ENCODE data around the gene ZKSCAN8. TPM values are rescaled to one million over a fixed set of nuclear protein-coding genes. Genes with fewer than 3 reads are reported as not detected.

The ZKSCAN8 gene
- total RNA-seq, 2 donors from 2014 or later, result 12.5 to 14.8 TPM

DNA sequence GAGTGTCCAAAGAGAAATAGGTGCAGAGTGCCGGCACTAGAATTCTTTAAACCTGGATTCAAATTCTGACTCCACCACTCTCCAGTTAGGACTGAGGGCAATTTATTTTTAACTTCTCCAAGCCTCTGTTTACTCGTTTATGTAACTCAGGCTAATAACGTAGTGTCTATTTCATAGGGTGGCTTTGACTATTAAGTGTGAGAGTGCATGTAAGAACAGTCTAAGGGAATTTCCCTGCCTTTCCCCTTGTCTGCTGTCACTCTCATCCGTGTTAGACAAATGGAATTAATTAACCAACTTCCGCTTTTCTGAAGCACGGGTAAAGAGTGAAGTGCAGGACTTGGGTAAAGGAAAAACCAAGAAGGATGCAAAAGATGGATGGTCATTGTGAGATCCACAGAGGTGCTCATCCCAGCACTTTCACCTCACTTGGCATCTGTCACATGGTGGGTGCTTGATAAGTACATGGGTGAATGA, 4.1 kb upstream of the ZKSCAN8 start:
- Histone ChIP-seq H3K36me3 (replicated peaks in 1 of 2; ENCODE audit: insufficient read depth in 1 of 2, low read depth in 2 of 2) (no peaks in the 10 kb centered on the region), H3K4me1 (peaks cover 18% of the 10 kb centered on the region), H3K4me3 (peak overlapping the region in 1 of 2 donors; percentile 91), H3K9me3 (no peaks in the 10 kb centered on the region), H3K27me3 (no peaks in the 10 kb centered on the region), H3K27ac (peak overlapping the region; percentile 55 to 86 (median 78))
- DNase-seq, result no peak
- ATAC-seq, result no peak
- TF ChIP-seq POLR2A (IDR thresholded peaks at IDR 0.05), result no peak
- TF ChIP-seq, protein P1, sequence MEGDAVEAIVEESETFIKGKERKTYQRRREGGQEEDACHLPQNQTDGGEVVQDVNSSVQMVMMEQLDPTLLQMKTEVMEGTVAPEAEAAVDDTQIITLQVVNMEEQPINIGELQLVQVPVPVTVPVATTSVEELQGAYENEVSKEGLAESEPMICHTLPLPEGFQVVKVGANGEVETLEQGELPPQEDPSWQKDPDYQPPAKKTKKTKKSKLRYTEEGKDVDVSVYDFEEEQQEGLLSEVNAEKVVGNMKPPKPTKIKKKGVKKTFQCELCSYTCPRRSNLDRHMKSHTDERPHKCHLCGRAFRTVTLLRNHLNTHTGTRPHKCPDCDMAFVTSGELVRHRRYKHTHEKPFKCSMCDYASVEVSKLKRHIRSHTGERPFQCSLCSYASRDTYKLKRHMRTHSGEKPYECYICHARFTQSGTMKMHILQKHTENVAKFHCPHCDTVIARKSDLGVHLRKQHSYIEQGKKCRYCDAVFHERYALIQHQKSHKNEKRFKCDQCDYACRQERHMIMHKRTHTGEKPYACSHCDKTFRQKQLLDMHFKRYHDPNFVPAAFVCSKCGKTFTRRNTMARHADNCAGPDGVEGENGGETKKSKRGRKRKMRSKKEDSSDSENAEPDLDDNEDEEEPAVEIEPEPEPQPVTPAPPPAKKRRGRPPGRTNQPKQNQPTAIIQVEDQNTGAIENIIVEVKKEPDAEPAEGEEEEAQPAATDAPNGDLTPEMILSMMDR (IDR thresholded peaks at IDR 0.05), result no peak
- intact Hi-C loops (cut with DNase I), result loop anchor here (10.0 kb wide), 1 partner anchor 217 kb away; no protein-coding TSS in a partner anchor
- WGBS, 2 donors, result 2 to 4% methylated on average over 6 of the region's 6 CpGs

DNA sequence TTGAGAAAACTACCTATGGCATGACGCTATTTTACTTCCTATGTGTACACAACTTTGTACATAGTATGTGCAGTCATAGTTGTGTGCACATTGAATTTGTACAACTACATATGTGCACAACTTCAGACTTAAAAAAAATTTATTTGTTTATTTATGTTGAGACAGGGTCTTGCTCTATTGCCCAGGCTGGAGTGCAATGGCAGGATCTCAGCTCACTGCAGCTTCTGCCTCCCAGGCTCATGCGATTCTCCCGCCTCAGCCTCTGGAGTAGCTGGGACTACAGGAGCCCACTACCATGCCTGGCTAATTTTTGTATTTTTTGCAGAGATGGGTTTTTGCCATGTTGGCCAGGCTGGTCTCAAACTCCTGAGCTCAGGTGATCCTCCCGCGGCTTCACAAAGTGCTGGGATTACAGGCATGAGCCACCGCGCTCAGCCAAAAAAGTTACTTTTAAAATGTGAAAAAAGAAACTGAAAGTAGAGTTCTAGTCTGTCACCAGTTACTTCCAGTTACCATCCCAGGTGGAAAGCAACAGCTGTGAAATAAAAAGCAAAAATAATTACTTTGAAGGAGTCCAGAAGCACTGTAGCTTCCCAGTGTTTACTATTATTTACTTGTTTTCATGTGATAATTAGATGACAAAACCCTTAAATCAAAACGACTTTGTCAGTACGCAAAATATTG, 1.7 kb upstream of the ZKSCAN8 start:
- Histone ChIP-seq H3K27me3 (no peaks in the 10 kb centered on the region), H3K9me3 (no peaks in the 10 kb centered on the region), H3K4me1 (peaks cover 27% of the 10 kb centered on the region), H3K27ac (no peak overlapping the region), H3K4me3 (no peak overlapping the region), H3K36me3 (replicated peaks in 1 of 2; ENCODE audit: insufficient read depth in 1 of 2, low read depth in 2 of 2) (no peaks in the 10 kb centered on the region)
- TF ChIP-seq, protein P1 (IDR thresholded peaks at IDR 0.05), result no peak
- no peak for TF ChIP-seq POLR2A (IDR thresholded peaks at IDR 0.05)
- DNase-seq, result no peak
- 59 to 74% methylated on average over 9 of the region's 9 CpGs for WGBS, 2 donors
- ATAC-seq, result no peak
- intact Hi-C loops (cut with DNase I), result loop anchor here (10.0 kb wide), 1 partner anchor 215 kb away; no protein-coding TSS in a partner anchor

DNA sequence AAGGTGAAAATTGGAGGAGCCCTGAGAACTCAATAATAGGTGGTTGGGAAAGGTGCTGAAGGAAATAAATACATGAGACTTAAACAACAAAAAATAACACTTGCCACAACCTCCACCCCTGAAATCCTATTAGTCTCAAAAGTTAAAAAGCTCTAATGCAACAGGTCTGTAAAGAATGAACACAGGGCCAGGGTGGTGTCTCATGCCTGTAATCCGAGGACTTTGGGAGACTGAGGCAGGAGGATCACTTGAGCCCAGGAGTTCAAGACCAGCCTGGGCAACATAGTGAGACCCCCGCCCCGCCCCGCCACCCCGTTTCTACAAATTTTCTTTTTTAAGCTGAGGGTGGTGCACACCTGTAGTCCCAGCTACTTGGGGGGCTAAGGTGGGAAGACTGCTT, 1.1 kb upstream of the ZKSCAN8 start:
- no peak for TF ChIP-seq POLR2A (IDR thresholded peaks at IDR 0.05)
- TF ChIP-seq, protein P1 (IDR thresholded peaks at IDR 0.05), result no peak
- ATAC-seq (no peak), DNase-seq (no peak)
- WGBS, 2 donors, result 43 to 60% methylated on average over 5 of the region's 5 CpGs
- Histone ChIP-seq H3K27ac (no peak overlapping the region), H3K36me3 (replicated peaks in 1 of 2; ENCODE audit: insufficient read depth in 1 of 2, low read depth in 2 of 2) (no peaks in the 10 kb centered on the region), H3K4me3 (no peak overlapping the region), H3K9me3 (no peaks in the 10 kb centered on the region), H3K27me3 (no peaks in the 10 kb centered on the region), H3K4me1 (peaks cover 23% of the 10 kb centered on the region)
- intact Hi-C loops (cut with DNase I), result no loop called here

DNA sequence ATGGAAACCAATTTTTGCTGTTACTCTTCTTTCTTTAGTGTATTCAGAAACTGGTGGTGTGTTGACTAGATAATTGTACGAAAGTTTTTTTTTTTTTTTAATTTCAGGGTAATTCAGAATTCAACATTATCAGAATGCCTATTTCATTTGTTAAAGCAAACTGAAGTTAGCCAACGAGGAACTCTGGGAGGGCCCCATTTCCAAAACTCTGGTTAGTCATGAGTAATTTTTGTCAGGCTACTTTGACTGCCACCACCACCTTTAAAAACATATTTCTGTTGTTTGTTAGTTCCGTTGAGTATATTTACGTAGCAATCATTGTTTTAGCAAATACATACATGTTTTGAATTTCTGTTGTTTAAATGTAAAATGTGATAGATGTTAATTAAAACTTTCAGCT, 763 bp downstream of the ZKSCAN8 start:
- TF ChIP-seq POLR2A (IDR thresholded peaks at IDR 0.05), result no peak
- TF ChIP-seq, protein P1 (IDR thresholded peaks at IDR 0.05), result no peak
- DNase-seq (no peak), ATAC-seq (no peak)
- H3K4me3 ChIP-seq, result peak overlapping the region; percentile 42 to 96
- H3K27ac ChIP-seq, result no peak overlapping the region
- H3K9me3 ChIP-seq, result no peaks in the 10 kb centered on the region
- H3K27me3 ChIP-seq, result no peaks in the 10 kb centered on the region
- H3K4me1 ChIP-seq, result peaks cover 17% of the 10 kb centered on the region
- WGBS, 2 donors, result 11 to 15% methylated on average over 4 of the region's 4 CpGs
- intact Hi-C loops (cut with DNase I), result no loop called here
- no peaks in the 10 kb centered on the region for H3K36me3 ChIP-seq (replicated peaks in 1 of 2; ENCODE audit: insufficient read depth in 1 of 2, low read depth in 2 of 2)

DNA sequence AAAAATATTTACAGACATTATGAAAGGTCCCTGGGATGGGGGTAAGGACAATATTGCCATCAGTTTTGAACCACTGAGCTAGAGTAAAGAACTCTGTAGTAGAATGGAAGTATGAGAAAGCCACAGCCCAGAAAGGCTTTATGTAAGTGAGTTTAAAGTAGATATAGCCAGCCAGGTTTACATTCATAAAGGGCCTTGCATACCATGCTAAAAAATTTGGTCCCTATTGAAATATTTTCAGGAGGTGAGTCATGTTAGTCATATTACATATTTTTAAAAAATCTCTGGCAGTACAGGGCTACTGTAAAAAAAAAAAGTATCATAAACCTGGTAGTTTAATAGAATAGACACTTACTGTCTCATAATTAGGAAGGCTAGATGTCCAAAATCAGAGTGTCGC, 3.5 kb downstream of the ZKSCAN8 start:
- H3K36me3 ChIP-seq (replicated peaks in 1 of 2; ENCODE audit: insufficient read depth in 1 of 2, low read depth in 2 of 2), result peaks cover 0 to 14% of the 10 kb centered on the region in 2 donors
- intact Hi-C loops (cut with DNase I), result no loop called here
- no peaks in the 10 kb centered on the region for H3K9me3 ChIP-seq
- 92 to 100% methylated on average over 1 of the region's 1 CpG for WGBS, 2 donors
- no peak overlapping the region for H3K27ac ChIP-seq
- no peak for DNase-seq
- H3K4me1 ChIP-seq, result peaks cover 10% of the 10 kb centered on the region
- ATAC-seq, result no peak
- H3K27me3 ChIP-seq, result no peaks in the 10 kb centered on the region
- H3K4me3 ChIP-seq, result no peak overlapping the region
- TF ChIP-seq, protein P1 (IDR thresholded peaks at IDR 0.05), result no peak
- no peak for TF ChIP-seq POLR2A (IDR thresholded peaks at IDR 0.05)
